Astrocyte (in vitro differentiated cells and primary cell): Measurements from ENCODE around the gene OASL.

Source experiments
- CTCF ChIP-seq: IDR thresholded peaks from 2 replicates; pipeline ENCODE4 v1.5.1; 2011; ENCODE audit warnings: low read depth, mild to moderate bottlenecking, inconsistent platforms, low read length, moderate library complexity; ENCODE audit not compliant: insufficient read depth
- EZH2 ChIP-seq: IDR thresholded peaks from 2 replicates; pipeline ENCODE4 v1.6.1; 2012; ENCODE audit warnings: mild to moderate bottlenecking, low read length, inconsistent platforms; ENCODE audit not compliant: insufficient read depth

GRCh38 chr12:121022713-121023112, 16.3 kb downstream of the OASL start:
- TF ChIP-seq CTCF (no peak), EZH2 (no peak)
